HCT116 (cell line): ENCODE measurements around the gene PBX1. TPM values are rescaled to one million over a fixed set of nuclear protein-coding genes. Genes with fewer than 3 reads are reported as not detected.

Experiments
- ATAC-seq: fragments of 200-7000 bp; cut with Tn5 transposase; 2 replicates; pipeline ENCODE4 v1.9.1; 2020; ENCODE audit warnings: mild to moderate bottlenecking, moderate library complexity
- BruUV-seq: library from RNA; stranded (reverse); fragments of 400-500 nt; replicated peaks from 2 replicates; lab custom pipeline; 2021; lab: Mats Ljungman, UMichigan
- CTCF ChIA-PET: fragments of 300-600 bp; sonication (Branson Sonifier 250); formaldehyde crosslinking; loops from one replicate; lab custom pipeline; 2021; ENCODE audit warnings: antibody characterized with exemption; lab: Charles Lee
- POLR2A ChIA-PET: fragments of 300-600, 350-600 bp; sonication (Branson Sonifier 250); formaldehyde crosslinking; loops from one replicate; lab custom pipeline; 2021; ENCODE audit warnings: antibody characterized with exemption; lab: Charles Lee
- RAD21 ChIA-PET, 2 experiments: fragments of 300-600 bp; sonication (Branson Sonifier 250); formaldehyde crosslinking; loops; one replicate each; lab custom pipeline; 2023; ENCODE audit warnings: low total read pairs in 2 of 2; ENCODE audit not compliant: uncharacterized antibody in 2 of 2, unreplicated experiment in 2 of 2, low non-redundant PET in 1 of 2; lab: Charles Lee
- DNase-seq: peaks from one replicate; pipeline ENCODE4 v3.0.0-alpha.2; 2010; ENCODE audit warnings: low read depth, low spot score
- H2AFZ ChIP-seq: fragments of 200-600 bp; shearing (Covaris generic), sonication (generic); 2 replicates; pipeline ENCODE4 v1.6.1; 2017; ENCODE audit warnings: low read depth, mixed run types, mixed read lengths, antibody characterized with exemption, low read length; ENCODE audit not compliant: poor library complexity, severe bottlenecking
- H3K27ac ChIP-seq: 2 replicates; pipeline ENCODE4 v1.5.1; 2012; ENCODE audit warnings: low read depth, low read length
- H3K27me3 ChIP-seq: fragments of 200-600 bp; sonication (generic); 2 replicates; pipeline ENCODE4 v1.6.1; 2016; ENCODE audit warnings: mixed run types, low read length, mixed read lengths; ENCODE audit not compliant: insufficient read depth
- H3K36me3 ChIP-seq, 2 experiments: fragments of 200-500 bp in 1 of 2; fragments of 200-600 bp in 1 of 2; sonication (Bioruptor generic) in 1 of 2; sonication (generic) in 1 of 2; 2 replicates each; pipeline versions ENCODE4 v1.5.1 to v1.6.1; 2014 to 2016; ENCODE audit warnings: low read length in 2 of 2, inconsistent platforms in 1 of 2, mixed read lengths in 1 of 2, mixed run types in 1 of 2; ENCODE audit not compliant: insufficient read depth in 2 of 2, control insufficient read depth in 1 of 2
- H3K4me1 ChIP-seq, 2 experiments: fragments of 200-600 bp in 1 of 2; sonication (generic) in 1 of 2; 2 replicates each; pipeline versions ENCODE4 v1.5.1 to v1.6.1; 2012 to 2017; ENCODE audit warnings: low read length in 2 of 2, inconsistent platforms in 1 of 2, mild to moderate bottlenecking in 1 of 2, mixed read lengths in 1 of 2, mixed run types in 1 of 2, moderate library complexity in 1 of 2; ENCODE audit not compliant: insufficient read depth in 2 of 2, control insufficient read depth in 1 of 2
- H3K4me2 ChIP-seq: fragments of 200-600 bp; sonication (generic); 2 replicates; pipeline ENCODE4 v1.6.1; 2017; ENCODE audit warnings: mixed run types, low read length, mixed read lengths
- H3K4me3 ChIP-seq, 2 experiments: fragments of 200-600 bp in 1 of 2; sonication (generic) in 1 of 2; replicated peaks in 1 of 2; 2 replicates each; pipeline ENCODE4 v1.5.1; 2011 to 2016; ENCODE audit warnings: low read length in 2 of 2, control low read depth in 1 of 2, low read depth in 1 of 2, mild to moderate bottlenecking in 1 of 2, mixed read lengths in 1 of 2, mixed run types in 1 of 2
- H3K79me2 ChIP-seq: fragments of 200-600 bp; sonication (generic); 2 replicates; pipeline ENCODE4 v1.6.1; 2017; ENCODE audit warnings: mild to moderate bottlenecking, mixed run types, low read length, moderate library complexity, mixed read lengths; ENCODE audit not compliant: insufficient read depth
- H3K9ac ChIP-seq: fragments of 200-600 bp; sonication (generic); 2 replicates; pipeline ENCODE4 v1.6.1; 2016; ENCODE audit warnings: low read length, mixed read lengths
- H3K9me2 ChIP-seq: fragments of 200-600 bp; sonication (generic), shearing (Covaris generic); 2 replicates; pipeline ENCODE4 v1.6.1; 2017; ENCODE audit warnings: mixed run types, mild to moderate bottlenecking, moderate library complexity; ENCODE audit not compliant: insufficient read depth
- H3K9me3 ChIP-seq, 2 experiments: fragments of 200-500 bp in 1 of 2; fragments of 200-600 bp in 1 of 2; sonication (Bioruptor generic) in 1 of 2; sonication (generic) in 1 of 2; 2 replicates each; pipeline ENCODE4 v1.6.1; 2014 to 2017; ENCODE audit warnings: low read length in 2 of 2, mixed read lengths in 2 of 2, inconsistent platforms in 1 of 2, low read depth in 1 of 2, mild to moderate bottlenecking in 1 of 2, mixed run types in 1 of 2, moderate library complexity in 1 of 2; ENCODE audit not compliant: control insufficient read depth in 1 of 2, insufficient read depth in 1 of 2
- H4K20me1 ChIP-seq: fragments of 200-600 bp; sonication (generic), shearing (Covaris generic); 2 replicates; pipeline ENCODE4 v1.6.1; 2017; ENCODE audit warnings: mixed run types, mild to moderate bottlenecking, moderate library complexity; ENCODE audit not compliant: insufficient read depth
- EGR1 ChIP-seq: IDR thresholded peaks from 2 replicates; pipeline ENCODE4 v1.6.1; 2012; ENCODE audit warnings: low read depth
- ELF1 ChIP-seq: IDR thresholded peaks from 2 replicates; pipeline ENCODE4 v1.6.1; 2012; ENCODE audit warnings: low read depth, borderline replicate concordance
- EZH2 ChIP-seq: fragments of 200-600 bp; sonication (generic); IDR thresholded peaks from 2 replicates; pipeline ENCODE4 v1.6.1; 2017; ENCODE audit warnings: antibody characterized with exemption, mixed run types
- JUND ChIP-seq: IDR thresholded peaks from 2 replicates; pipeline ENCODE4 v1.6.1; 2012
- POLR2A ChIP-seq: IDR thresholded peaks from 2 replicates; pipeline ENCODE4 v1.7.0; 2011; ENCODE audit warnings: borderline replicate concordance; ENCODE audit not compliant: insufficient read depth, insufficient read length; ENCODE audit errors: extremely low read depth
- POLR2AphosphoS5 ChIP-seq: IDR thresholded peaks from 2 replicates; pipeline ENCODE4 v1.6.1; 2011; ENCODE audit warnings: mild to moderate bottlenecking, low read depth, low read length, moderate library complexity
- RAD21 ChIP-seq: IDR thresholded peaks from 2 replicates; pipeline ENCODE4 v1.6.1; 2012; ENCODE audit warnings: low read depth, mild to moderate bottlenecking
- SIN3A ChIP-seq: IDR thresholded peaks from 2 replicates; pipeline ENCODE4 v1.6.1; 2012; ENCODE audit warnings: low read depth
- SP1 ChIP-seq: IDR thresholded peaks from 2 replicates; pipeline ENCODE4 v1.6.1; 2012; ENCODE audit warnings: low read depth
- TCF7L2 ChIP-seq: IDR thresholded peaks from 2 replicates; pipeline ENCODE4 v1.7.0; 2011; ENCODE audit warnings: borderline replicate concordance, inconsistent platforms; ENCODE audit not compliant: insufficient read depth, insufficient read length; ENCODE audit errors: extremely low read depth
- YY1 ChIP-seq: IDR thresholded peaks from 2 replicates; pipeline ENCODE4 v1.6.1; 2011; ENCODE audit warnings: low read length, low read depth, moderate library complexity, mild to moderate bottlenecking; ENCODE audit not compliant: insufficient replicate concordance; ENCODE audit errors: extremely low read depth
- ZBTB33 ChIP-seq: IDR thresholded peaks from 2 replicates; pipeline ENCODE4 v1.6.1; 2011; ENCODE audit warnings: mild to moderate bottlenecking, low read length, moderate library complexity; ENCODE audit not compliant: insufficient replicate concordance; ENCODE audit errors: extremely low read depth
- ZNF274 ChIP-seq: fragments of 200-500 bp; sonication (Bioruptor generic); IDR thresholded peaks from 2 replicates; pipeline ENCODE4 v1.6.1; 2014; ENCODE audit warnings: mild to moderate bottlenecking, low read depth, low read length, inconsistent platforms
- intact Hi-C: fragments of 100-400 bp; cut with micrococcal nuclease; formaldehyde crosslinking; loops from 2 replicates; pipeline ENCODE4 v1.10.0; 2022
- total RNA-seq: library from RNA; stranded (reverse); gene quantifications from one replicate; pipeline ENCODE4 v1.2.1, GENCODE V29; 2021; ENCODE audit not compliant: unreplicated experiment
- TF ChIP-seq, protein P1 (sequence below): IDR thresholded peaks from 2 replicates; pipeline ENCODE4 v1.6.1; 2012; ENCODE audit warnings: low read depth

Gene PBX1
- total RNA-seq, 1 experiment from 2014 or later: 29.6 TPM

GRCh38 chr1:164761009-164761408 lies 202.0 kb downstream of the PBX1 start:
- BruUV-seq: no TSS peak
- no peak for TF ChIP-seq TCF7L2
- TF ChIP-seq EGR1: no peak
- no peak for TF ChIP-seq YY1
- no peak for TF ChIP-seq SIN3A
- TF ChIP-seq ZNF274: no peak
- TF ChIP-seq ELF1: no peak
- no peak for TF ChIP-seq POLR2AphosphoS5
- TF ChIP-seq ZBTB33: no peak
- TF ChIP-seq SP1: no peak
- TF ChIP-seq JUND: no peak
- TF ChIP-seq, protein P1, sequence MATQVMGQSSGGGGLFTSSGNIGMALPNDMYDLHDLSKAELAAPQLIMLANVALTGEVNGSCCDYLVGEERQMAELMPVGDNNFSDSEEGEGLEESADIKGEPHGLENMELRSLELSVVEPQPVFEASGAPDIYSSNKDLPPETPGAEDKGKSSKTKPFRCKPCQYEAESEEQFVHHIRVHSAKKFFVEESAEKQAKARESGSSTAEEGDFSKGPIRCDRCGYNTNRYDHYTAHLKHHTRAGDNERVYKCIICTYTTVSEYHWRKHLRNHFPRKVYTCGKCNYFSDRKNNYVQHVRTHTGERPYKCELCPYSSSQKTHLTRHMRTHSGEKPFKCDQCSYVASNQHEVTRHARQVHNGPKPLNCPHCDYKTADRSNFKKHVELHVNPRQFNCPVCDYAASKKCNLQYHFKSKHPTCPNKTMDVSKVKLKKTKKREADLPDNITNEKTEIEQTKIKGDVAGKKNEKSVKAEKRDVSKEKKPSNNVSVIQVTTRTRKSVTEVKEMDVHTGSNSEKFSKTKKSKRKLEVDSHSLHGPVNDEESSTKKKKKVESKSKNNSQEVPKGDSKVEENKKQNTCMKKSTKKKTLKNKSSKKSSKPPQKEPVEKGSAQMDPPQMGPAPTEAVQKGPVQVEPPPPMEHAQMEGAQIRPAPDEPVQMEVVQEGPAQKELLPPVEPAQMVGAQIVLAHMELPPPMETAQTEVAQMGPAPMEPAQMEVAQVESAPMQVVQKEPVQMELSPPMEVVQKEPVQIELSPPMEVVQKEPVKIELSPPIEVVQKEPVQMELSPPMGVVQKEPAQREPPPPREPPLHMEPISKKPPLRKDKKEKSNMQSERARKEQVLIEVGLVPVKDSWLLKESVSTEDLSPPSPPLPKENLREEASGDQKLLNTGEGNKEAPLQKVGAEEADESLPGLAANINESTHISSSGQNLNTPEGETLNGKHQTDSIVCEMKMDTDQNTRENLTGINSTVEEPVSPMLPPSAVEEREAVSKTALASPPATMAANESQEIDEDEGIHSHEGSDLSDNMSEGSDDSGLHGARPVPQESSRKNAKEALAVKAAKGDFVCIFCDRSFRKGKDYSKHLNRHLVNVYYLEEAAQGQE: no peak
- TF ChIP-seq RAD21: no peak
- no peak for TF ChIP-seq EZH2
- no peak for TF ChIP-seq POLR2A
- peaks cover 12% of the 10 kb centered on the region in 2 experiments for H3K4me1 ChIP-seq

More at GRCh38 chr1:164761009-164761408, 202.0 kb downstream of the PBX1 start:
- intact Hi-C loops: no loop called here
- H4K20me1 ChIP-seq: no peaks in the 10 kb centered on the region
- no peak overlapping the region for H3K9ac ChIP-seq
- H3K79me2 ChIP-seq: no peaks in the 10 kb centered on the region
- H2AFZ ChIP-seq: no peak overlapping the region
- no peak for ATAC-seq
- no peaks in the 10 kb centered on the region for H3K27me3 ChIP-seq
- no peak for DNase-seq
- H3K36me3 ChIP-seq: no peaks in the 10 kb centered on the region
- H3K4me2 ChIP-seq: no peak overlapping the region
- no peak overlapping the region for H3K27ac ChIP-seq
- ChIA-PET RAD21 (no interaction called here), POLR2A (no interaction called here), CTCF (no interaction called here)
- H3K9me3 ChIP-seq: no peaks in the 10 kb centered on the region
- no peak overlapping the region for H3K4me3 ChIP-seq
- H3K9me2 ChIP-seq: no peaks in the 10 kb centered on the region
